KMS-11 (cell line): ENCODE results near the gene IL1RAPL1.

Source experiments
- H2AFZ ChIP-seq: fragments of 200-600 bp; sonication (generic); 2 replicates; pipeline ENCODE4 v1.6.1; 2016; ENCODE audit warnings: antibody characterized with exemption, mixed run types, low read depth
- H3K27ac ChIP-seq: fragments of 200-600 bp; sonication (generic); 2 replicates; pipeline ENCODE4 v1.6.1; 2016; ENCODE audit warnings: mild to moderate bottlenecking, mixed run types
- H3K27me3 ChIP-seq: fragments of 200-600 bp; sonication (generic); 2 replicates; pipeline ENCODE4 v1.6.1; 2017; ENCODE audit warnings: mild to moderate bottlenecking, low read depth, mixed run types, moderate library complexity; ENCODE audit not compliant: insufficient read depth
- H3K36me3 ChIP-seq: fragments of 200-600 bp; sonication (generic); 2 replicates; pipeline ENCODE4 v1.6.1; 2017; ENCODE audit warnings: mild to moderate bottlenecking, mixed run types; ENCODE audit not compliant: insufficient read depth
- H3K4me1 ChIP-seq: fragments of 200-600 bp; sonication (generic); 2 replicates; pipeline ENCODE4 v1.6.1; 2016; ENCODE audit warnings: mild to moderate bottlenecking, low read depth, mixed run types; ENCODE audit not compliant: poor library complexity, severe bottlenecking
- H3K4me2 ChIP-seq: fragments of 200-600 bp; sonication (generic); 2 replicates; pipeline ENCODE4 v1.7.0; 2016; ENCODE audit warnings: mild to moderate bottlenecking, mixed run types
- H3K4me3 ChIP-seq: fragments of 200-600 bp; sonication (generic); IDR thresholded peaks from 2 replicates; pipeline ENCODE4 v1.6.1; 2017; ENCODE audit warnings: low read depth, low read length, mixed read lengths; ENCODE audit not compliant: insufficient read depth
- H3K79me2 ChIP-seq: fragments of 200-600 bp; sonication (generic); 2 replicates; pipeline ENCODE4 v1.6.1; 2016; ENCODE audit warnings: low read depth, mixed run types; ENCODE audit not compliant: insufficient read depth
- H3K9ac ChIP-seq: fragments of 200-600 bp; sonication (generic); 2 replicates; pipeline ENCODE4 v1.6.1; 2016; ENCODE audit warnings: mild to moderate bottlenecking, mixed run types
- H4K20me1 ChIP-seq: fragments of 200-600 bp; sonication (generic); 2 replicates; pipeline ENCODE4 v1.6.1; 2016; ENCODE audit warnings: mild to moderate bottlenecking, mixed run types; ENCODE audit not compliant: insufficient read depth
- CTCF ChIP-seq: fragments of 200-600 bp; sonication (generic); conservative IDR thresholded peaks from 2 replicates; pipeline ENCODE4 v1.6.1; 2017; ENCODE audit warnings: low read depth, mild to moderate bottlenecking, antibody characterized with exemption, low read length, moderate library complexity, mixed read lengths

Gene IL1RAPL1

GRCh38 chrX:28889591-28890090 lies 302.4 kb downstream of the IL1RAPL1 start:
- H3K36me3 ChIP-seq = no peaks in the 10 kb centered on the region
- TF ChIP-seq CTCF = no peak
- H3K79me2 ChIP-seq = no peaks in the 10 kb centered on the region
- H2AFZ ChIP-seq = no peak overlapping the region
- H3K9ac ChIP-seq = no peak overlapping the region
- no peaks in the 10 kb centered on the region for H3K27me3 ChIP-seq
- H3K4me1 ChIP-seq = no peaks in the 10 kb centered on the region
- no peaks in the 10 kb centered on the region for H4K20me1 ChIP-seq
- no peak overlapping the region for H3K27ac ChIP-seq
- H3K4me2 ChIP-seq = no peak overlapping the region
- H3K4me3 ChIP-seq = no peak overlapping the region

DNA sequence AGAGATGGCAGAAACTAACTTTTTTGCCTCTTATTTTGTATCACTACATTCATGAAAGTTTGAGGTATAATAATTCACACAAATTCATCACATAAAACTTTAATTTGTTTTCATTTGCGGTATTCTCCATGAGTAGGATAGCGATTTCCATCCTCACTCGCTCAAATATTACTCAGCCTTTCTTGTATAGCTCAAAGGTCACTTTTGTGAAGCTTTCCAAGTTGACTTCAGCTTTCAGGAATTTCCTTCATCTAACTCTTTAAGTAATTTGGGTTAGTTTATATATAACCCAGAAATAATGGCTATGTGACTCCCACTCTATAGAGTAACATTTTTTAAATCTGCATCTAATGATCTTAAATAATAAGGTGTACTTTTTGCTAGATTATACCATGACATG lies 314.4 kb downstream of the IL1RAPL1 start:
- Histone ChIP-seq H3K27me3 (no peaks in the 10 kb centered on the region), H3K27ac (no peak overlapping the region), H4K20me1 (no peaks in the 10 kb centered on the region), H2AFZ (no peak overlapping the region), H3K79me2 (no peaks in the 10 kb centered on the region), H3K36me3 (no peaks in the 10 kb centered on the region), H3K4me1 (no peaks in the 10 kb centered on the region), H3K4me2 (no peak overlapping the region), H3K9ac (no peak overlapping the region), H3K4me3 (no peak overlapping the region)
- TF ChIP-seq CTCF = no peak

DNA sequence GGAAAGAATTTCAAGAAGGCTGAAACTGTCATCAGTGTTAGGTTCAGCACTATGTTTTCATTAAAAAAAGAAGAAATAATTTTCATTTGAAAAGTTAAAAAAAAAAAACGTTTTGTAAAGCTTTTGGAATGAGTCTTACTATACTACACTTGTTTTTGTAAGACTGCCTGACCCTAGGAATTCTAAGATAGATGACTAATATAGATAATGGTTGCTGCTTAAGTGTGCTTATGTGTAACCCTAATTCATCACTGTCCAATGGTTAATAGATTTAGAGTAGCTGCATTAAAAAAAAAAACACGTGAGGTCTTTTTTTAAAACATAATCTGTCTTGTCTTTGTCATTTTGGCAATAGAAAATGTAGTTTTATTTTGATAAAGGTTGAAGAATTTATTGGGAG lies 323.2 kb downstream of the IL1RAPL1 start:
- TF ChIP-seq CTCF = no peak

GRCh38 chrX:28920153-28920943 lies 333.1 kb downstream of the IL1RAPL1 start:
- Histone ChIP-seq H3K79me2 (no peaks in the 10 kb centered on the region), H3K4me3 (no peak overlapping the region), H3K4me2 (no peak overlapping the region), H3K27me3 (no peaks in the 10 kb centered on the region), H3K4me1 (no peaks in the 10 kb centered on the region), H3K36me3 (no peaks in the 10 kb centered on the region), H4K20me1 (no peaks in the 10 kb centered on the region), H3K27ac (no peak overlapping the region), H3K9ac (no peak overlapping the region), H2AFZ (no peak overlapping the region)
- no peak for TF ChIP-seq CTCF

More for the DNA sequence above, 323.2 kb downstream of the IL1RAPL1 start:
- Histone ChIP-seq H3K4me3 (no peak overlapping the region), H3K36me3 (no peaks in the 10 kb centered on the region), H3K27ac (no peak overlapping the region), H2AFZ (no peak overlapping the region), H3K79me2 (no peaks in the 10 kb centered on the region), H3K9ac (no peak overlapping the region), H3K4me2 (no peak overlapping the region), H4K20me1 (no peaks in the 10 kb centered on the region), H3K4me1 (no peaks in the 10 kb centered on the region), H3K27me3 (no peaks in the 10 kb centered on the region)
